AG09319 (cell line): ENCODE measurements around the gene CGB2.
A peak's percentile ranks its signal among the peaks of the same experiment; 100 is the strongest.

Source experiments
- DNase-seq: peaks from one replicate; pipeline ENCODE4 v3.0.0-alpha.2; 2010; ENCODE audit warnings: low read depth; ENCODE audit errors: extremely low read depth
- TF ChIP-seq, protein P1 (sequence below): IDR thresholded peaks from 2 replicates; pipeline ENCODE4 v1.5.1; 2011; ENCODE audit warnings: low read depth, mild to moderate bottlenecking, inconsistent platforms, low read length, moderate library complexity

The CGB2 gene

DNA sequence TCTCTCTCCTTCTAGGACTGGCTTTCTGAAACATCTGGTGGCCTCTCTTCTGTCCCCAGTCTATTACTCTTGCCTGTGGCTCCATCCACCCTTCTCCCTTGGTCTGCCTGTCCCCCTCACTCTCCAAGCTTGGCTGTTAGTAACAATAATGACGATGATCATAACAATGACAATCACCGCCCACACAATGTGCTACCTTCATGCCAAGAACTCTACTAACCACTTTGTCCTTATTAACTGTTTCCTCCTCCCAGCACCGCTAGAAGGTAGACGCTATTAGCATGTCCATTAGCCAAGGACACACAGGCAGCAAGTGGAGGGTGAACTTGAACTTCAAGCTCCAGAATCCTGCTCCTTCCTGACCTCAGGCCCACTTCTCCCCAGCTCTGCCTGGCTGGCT, 41.3 kb upstream of the CGB2 start:
- TF ChIP-seq, protein P1, sequence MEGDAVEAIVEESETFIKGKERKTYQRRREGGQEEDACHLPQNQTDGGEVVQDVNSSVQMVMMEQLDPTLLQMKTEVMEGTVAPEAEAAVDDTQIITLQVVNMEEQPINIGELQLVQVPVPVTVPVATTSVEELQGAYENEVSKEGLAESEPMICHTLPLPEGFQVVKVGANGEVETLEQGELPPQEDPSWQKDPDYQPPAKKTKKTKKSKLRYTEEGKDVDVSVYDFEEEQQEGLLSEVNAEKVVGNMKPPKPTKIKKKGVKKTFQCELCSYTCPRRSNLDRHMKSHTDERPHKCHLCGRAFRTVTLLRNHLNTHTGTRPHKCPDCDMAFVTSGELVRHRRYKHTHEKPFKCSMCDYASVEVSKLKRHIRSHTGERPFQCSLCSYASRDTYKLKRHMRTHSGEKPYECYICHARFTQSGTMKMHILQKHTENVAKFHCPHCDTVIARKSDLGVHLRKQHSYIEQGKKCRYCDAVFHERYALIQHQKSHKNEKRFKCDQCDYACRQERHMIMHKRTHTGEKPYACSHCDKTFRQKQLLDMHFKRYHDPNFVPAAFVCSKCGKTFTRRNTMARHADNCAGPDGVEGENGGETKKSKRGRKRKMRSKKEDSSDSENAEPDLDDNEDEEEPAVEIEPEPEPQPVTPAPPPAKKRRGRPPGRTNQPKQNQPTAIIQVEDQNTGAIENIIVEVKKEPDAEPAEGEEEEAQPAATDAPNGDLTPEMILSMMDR = no peak
- DNase-seq = no peak

DNA sequence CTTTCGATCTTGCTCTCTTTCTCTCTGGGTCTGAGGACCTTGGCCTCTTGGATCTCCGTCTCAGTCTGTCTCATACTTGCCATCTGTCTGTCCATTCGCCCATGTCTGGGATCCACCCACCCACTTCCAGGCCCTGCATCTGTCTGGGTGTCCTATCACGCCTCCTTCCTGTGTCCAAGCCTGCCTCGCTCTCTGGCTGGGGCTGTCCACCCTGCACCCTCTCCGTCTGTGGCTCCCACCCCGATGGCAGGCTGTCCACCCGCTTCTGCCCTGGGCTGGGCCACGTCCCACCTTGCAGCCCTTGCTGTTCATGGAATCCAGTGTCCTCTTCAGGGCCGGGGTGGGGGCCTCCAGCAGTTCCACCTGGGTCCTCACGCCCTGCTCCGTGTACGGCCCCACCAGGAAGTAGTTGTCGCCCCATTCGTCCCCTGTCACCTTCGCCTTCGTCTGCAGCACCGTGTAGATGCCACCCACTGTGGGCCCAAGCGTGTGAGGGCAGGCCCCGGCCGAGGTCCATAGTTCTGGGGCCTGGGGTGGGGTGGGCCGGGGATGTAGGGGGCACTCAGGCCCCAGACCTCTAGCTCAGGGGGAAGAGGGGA, 40.6 kb upstream of the CGB2 start:
- TF ChIP-seq, protein P1 = no peak
- no peak for DNase-seq

DNA sequence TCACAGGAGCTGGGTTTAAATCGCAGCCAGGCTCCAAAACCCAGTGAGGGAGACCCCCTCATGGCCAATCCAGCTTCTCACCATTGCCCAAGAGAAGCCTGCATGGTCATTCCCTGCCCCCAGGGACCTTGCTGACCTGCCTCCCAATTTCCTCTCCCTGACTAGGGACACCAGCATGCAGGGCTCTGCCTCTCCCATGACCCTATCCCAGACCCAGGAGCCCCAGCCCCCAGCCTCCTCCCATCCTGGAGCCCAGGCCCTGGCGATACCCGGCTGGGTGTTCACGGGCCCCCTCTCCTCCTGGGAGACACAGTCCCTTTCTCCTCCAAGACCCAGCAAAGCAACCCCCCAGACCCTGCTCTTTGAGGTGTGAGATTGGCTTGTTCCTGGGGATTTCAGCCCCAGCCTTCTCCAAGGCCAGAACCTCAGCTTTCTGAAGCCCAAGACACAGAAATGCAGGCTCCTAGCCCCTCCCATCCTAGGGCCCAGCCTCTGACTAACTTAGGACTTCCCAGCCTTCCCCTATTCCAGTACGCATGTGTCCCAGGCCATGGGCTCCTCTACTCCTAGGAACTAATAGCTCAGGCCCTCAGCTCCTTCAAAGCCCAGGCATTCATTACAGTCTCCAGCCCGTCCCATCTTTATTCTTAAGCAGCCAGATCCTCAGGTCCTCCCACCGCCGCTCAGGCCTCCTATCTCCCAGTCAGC, 39.7 kb upstream of the CGB2 start:
- DNase-seq = peak; percentile 56
- TF ChIP-seq, protein P1 = no peak

DNA sequence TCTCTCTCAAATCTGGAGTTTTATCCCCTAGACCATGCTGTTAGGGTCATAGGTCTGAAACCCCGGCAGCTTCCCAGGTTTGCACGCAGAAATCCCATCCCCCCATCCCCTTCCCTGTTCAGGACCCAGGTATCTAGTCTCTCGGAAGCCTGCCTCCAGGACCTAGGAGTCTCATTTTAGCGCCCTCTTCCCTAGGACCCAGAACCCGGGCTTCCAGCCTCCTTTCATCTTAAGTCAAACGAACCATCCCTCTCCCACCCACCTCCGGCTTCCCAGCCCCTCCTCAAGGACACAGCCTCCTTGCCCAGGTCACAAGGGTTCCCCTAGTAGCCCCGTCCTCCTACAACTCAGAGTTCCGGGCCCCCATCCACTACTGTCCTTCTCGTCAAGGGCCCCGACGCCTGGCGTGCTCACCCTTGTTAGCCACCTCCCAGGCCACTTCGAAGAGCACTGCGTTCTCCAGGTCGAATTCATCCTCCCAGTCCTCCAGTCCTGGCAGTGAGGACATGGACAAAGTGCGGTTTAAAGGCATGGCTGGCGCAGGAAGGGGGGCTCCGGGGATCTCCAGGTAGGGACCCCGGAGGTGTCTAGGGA, 39.0 kb upstream of the CGB2 start:
- DNase-seq = no peak
- TF ChIP-seq, protein P1 = no peak

DNA sequence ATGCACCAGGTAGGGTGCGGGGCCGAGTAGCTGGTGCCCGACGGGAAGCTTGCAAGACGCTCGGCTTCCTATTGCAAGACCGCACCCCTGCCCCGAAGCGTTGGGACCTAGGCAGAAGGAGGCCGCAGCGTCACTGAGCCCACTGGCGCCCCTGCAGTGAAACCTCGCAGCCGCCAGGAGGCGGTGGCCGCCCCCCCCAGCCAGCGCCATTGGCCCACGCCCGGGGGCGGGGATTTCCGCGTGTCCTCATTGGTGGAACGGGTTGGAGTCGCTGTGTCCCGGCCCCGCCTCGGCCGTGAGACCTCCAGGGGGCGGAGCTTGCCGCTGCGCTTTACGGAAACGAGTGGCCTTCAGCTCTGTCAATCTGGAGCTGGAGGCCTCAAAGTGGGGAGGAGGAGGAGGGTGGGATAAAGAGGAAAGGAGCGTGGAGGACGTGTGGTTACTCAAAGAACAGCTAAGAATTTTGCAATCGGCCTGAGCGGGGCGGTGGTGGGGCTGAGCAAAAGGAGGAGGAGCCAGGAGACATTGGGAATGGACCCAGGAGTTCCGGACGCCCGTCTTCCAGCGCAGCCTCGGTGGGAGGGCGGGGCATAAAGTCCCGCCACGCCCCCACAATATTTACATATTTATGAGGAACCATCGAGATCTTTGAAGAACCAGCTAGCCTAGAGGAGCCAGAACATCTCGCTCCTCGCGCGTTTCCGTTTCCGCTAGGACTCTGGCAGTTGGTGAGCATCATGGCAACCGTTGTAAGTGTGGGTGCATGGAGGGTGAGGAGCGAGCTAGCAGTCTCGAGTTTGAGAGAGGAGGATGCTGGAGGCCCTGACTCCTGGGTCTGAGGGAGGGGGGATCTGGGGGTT, 38.3 kb upstream of the CGB2 start, which contains the start of the genes GYS1 and RUVBL2:
Gene GYS1 (minus strand): TSS at position 135 of the 860 bp plus-strand sequence. CDS start 197 bp downstream, outside the sequence.
Gene RUVBL2 (plus strand): TSS at position 713 of the 860 bp plus-strand sequence. CDS start 25 bp downstream, at position 738.
- DNase-seq = peak; percentile 99
- TF ChIP-seq, protein P1 = peak; percentile 93

DNA sequence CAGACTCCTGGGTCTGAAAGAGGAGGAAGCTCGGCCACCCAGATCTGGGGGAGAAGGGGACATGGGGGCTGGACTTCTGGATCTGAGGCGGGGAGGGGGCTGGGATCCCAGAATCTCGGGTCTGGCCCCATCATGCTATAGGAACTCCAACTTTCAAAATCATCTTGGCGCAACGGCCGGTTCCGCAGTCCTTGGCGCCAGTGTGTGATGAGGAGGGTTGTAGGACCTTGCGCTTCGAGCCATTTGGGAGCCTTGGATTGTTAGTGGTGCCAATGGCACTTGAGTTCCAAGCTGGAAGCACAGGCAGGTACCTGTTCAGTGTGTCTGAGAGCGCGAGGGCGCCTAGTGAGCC, 37.7 kb upstream of the CGB2 start:
- TF ChIP-seq, protein P1 = no peak
- no peak for DNase-seq

DNA sequence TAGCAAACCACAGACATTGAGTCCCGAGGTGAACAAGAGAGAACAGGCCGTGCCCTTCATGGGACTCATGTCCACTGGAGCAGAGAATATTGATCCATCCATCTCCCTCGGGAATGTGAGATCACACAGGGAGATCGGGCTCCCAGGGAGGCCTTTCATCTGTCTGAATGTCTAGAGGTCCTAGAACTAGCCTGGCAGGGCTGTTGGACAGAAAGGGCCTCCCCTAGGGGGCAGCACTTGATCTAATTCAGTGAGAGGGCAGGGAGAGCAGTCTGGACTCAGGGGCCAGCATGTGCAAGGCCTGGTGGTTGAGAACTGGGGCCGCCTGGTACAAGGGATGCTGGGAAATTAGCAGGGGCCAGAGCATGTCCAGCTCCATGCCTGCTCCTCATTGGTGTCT, 33.7 kb upstream of the CGB2 start:
- no peak for DNase-seq
- TF ChIP-seq, protein P1 = peak; percentile 35
